ENCODE results near the gene MYORG.

- no peak for TF ChIP-seq CTCF (conservative IDR thresholded peaks at IDR 0.05)
- no peak for TF ChIP-seq ZFX (IDR thresholded peaks at IDR 0.05)
Observed at GRCh38 chr9:34387239-34387638, 10.5 kb upstream of the MYORG start.
